A673 (cell line): ENCODE results near the gene PPP1R2. TPM values are rescaled to one million over a fixed set of nuclear protein-coding genes. Genes with fewer than 3 reads are reported as not detected.

Experiments
- BruUV-seq: library from RNA; stranded (reverse); fragments of 400-500 nt; replicated peaks from 2 replicates; lab custom pipeline; 2021; lab: Mats Ljungman, UMichigan
- CTCF ChIA-PET: fragments of 300-600 bp; sonication (Branson Sonifier 250); formaldehyde crosslinking; loops from one replicate; lab custom pipeline; 2022; ENCODE audit warnings: antibody characterized with exemption; lab: Charles Lee
- POLR2A ChIA-PET: fragments of 300-600 bp; sonication (Branson Sonifier 250); formaldehyde crosslinking; loops from one replicate; lab custom pipeline; 2022; ENCODE audit warnings: antibody characterized with exemption; ENCODE audit not compliant: low non-redundant PET; lab: Charles Lee
- DNase-seq: peaks from one replicate; pipeline ENCODE4 v3.0.0-alpha.2; 2015; ENCODE audit warnings: low spot score
- H3K27ac ChIP-seq: fragments of 200-600 bp; sonication (generic); 2 replicates; pipeline ENCODE4 v1.5.1; 2016; ENCODE audit warnings: mixed run types, low read depth, mild to moderate bottlenecking, mixed read lengths, antibody characterized with exemption, low read length; ENCODE audit not compliant: poor library complexity, severe bottlenecking
- H3K27me3 ChIP-seq: fragments of 200-600 bp; sonication (generic); replicated peaks from 2 replicates; pipeline ENCODE4 v1.6.1; 2017; ENCODE audit warnings: mixed run types, low read depth, mild to moderate bottlenecking, mixed read lengths, antibody characterized with exemption, low read length; ENCODE audit not compliant: insufficient read depth, poor library complexity
- H3K36me3 ChIP-seq: fragments of 200-600 bp; sonication (generic); 2 replicates; pipeline ENCODE4 v1.6.1; 2016; ENCODE audit warnings: mixed run types, mild to moderate bottlenecking, mixed read lengths, antibody characterized with exemption, low read length; ENCODE audit not compliant: insufficient read depth, poor library complexity, severe bottlenecking
- H3K4me1 ChIP-seq: fragments of 200-600 bp; sonication (generic); 2 replicates; pipeline ENCODE4 v1.6.1; 2017; ENCODE audit warnings: mixed run types, mild to moderate bottlenecking, mixed read lengths, antibody characterized with exemption, low read length; ENCODE audit not compliant: insufficient read depth, poor library complexity, severe bottlenecking
- H3K4me3 ChIP-seq: fragments of 200-600 bp; sonication (generic); 2 replicates; pipeline ENCODE4 v1.5.1; 2016; ENCODE audit warnings: low read depth, mixed run types, mild to moderate bottlenecking, mixed read lengths, low read length; ENCODE audit not compliant: poor library complexity, severe bottlenecking
- H3K9me3 ChIP-seq: fragments of 200-600 bp; sonication (generic); 2 replicates; pipeline ENCODE4 v1.6.1; 2016; ENCODE audit warnings: mixed run types, low read depth, mild to moderate bottlenecking, mixed read lengths, antibody characterized with exemption, low read length; ENCODE audit not compliant: poor library complexity, severe bottlenecking
- CTCF ChIP-seq: fragments of 300-800, 200-600 bp; sonication (generic); conservative IDR thresholded peaks from 2 replicates; pipeline ENCODE4 v1.5.1; 2017; ENCODE audit warnings: low read depth, mild to moderate bottlenecking, antibody characterized with exemption, low read length, moderate library complexity, mixed read lengths
- EZH2 ChIP-seq: fragments of 200-600 bp; sonication (generic); IDR thresholded peaks from 2 replicates; pipeline ENCODE4 v1.6.1; 2017; ENCODE audit warnings: borderline replicate concordance, low read depth, mild to moderate bottlenecking, mixed read lengths, antibody characterized with exemption, low read length; ENCODE audit not compliant: poor library complexity, severe bottlenecking
- intact Hi-C: fragments of 100-400 bp; cut with micrococcal nuclease; formaldehyde crosslinking; loops from one replicate; pipeline ENCODE4 v1.10.0; 2022; ENCODE audit not compliant: unreplicated experiment
- total RNA-seq: library from RNA; stranded (reverse); gene quantifications from 2 replicates; pipeline ENCODE4 v1.2.3, GENCODE V29; 2021

The PPP1R2 gene
- total RNA-seq, 1 experiment from 2014 or later = 45.5 TPM

GRCh38 chr3:195540511-195540910 is 2.6 kb downstream of the PPP1R2 start:
- Histone ChIP-seq H3K9me3 (no peaks in the 10 kb centered on the region), H3K27ac (no peak overlapping the region), H3K36me3 (no peaks in the 10 kb centered on the region), H3K4me1 (peaks cover 15% of the 10 kb centered on the region), H3K4me3 (no peak overlapping the region), H3K27me3 (no peaks in the 10 kb centered on the region)
- ChIA-PET CTCF (interaction anchor here (1.0 kb wide), 1 partner anchor 269 kb away, joined by 10 read pairs; the partner anchor contains the start of gene XXYLT1), POLR2A (no interaction called here)
- no TSS peak for BruUV-seq
- DNase-seq = no peak
- TF ChIP-seq CTCF (no peak), EZH2 (no peak)
- intact Hi-C loops = no loop called here

GRCh38 chr3:195540027-195540426 is 3.1 kb downstream of the PPP1R2 start:
- Histone ChIP-seq H3K9me3 (no peaks in the 10 kb centered on the region), H3K27ac (no peak overlapping the region), H3K4me1 (peaks cover 17% of the 10 kb centered on the region), H3K36me3 (no peaks in the 10 kb centered on the region), H3K27me3 (no peaks in the 10 kb centered on the region), H3K4me3 (no peak overlapping the region)
- POLR2A ChIA-PET = no interaction called here
- TF ChIP-seq EZH2 (no peak), CTCF (no peak)
- CTCF ChIA-PET = no interaction called here
- no peak for DNase-seq
- intact Hi-C loops = no loop called here
- BruUV-seq = no TSS peak

- Histone ChIP-seq H3K27ac (no peak overlapping the region), H3K4me1 (peaks cover 17% of the 10 kb centered on the region), H3K36me3 (no peaks in the 10 kb centered on the region), H3K4me3 (no peak overlapping the region), H3K27me3 (no peaks in the 10 kb centered on the region), H3K9me3 (no peaks in the 10 kb centered on the region)
- ChIA-PET CTCF (no interaction called here), POLR2A (no interaction called here)
- DNase-seq = no peak
- TF ChIP-seq EZH2 (no peak), CTCF (no peak)
- intact Hi-C loops = no loop called here
- no TSS peak for BruUV-seq
Observed at GRCh38 chr3:195539479-195539878, 3.6 kb downstream of the PPP1R2 start.
